HepG2 (cell line): ENCODE data around the gene AAMP. TPM values are rescaled to one million over a fixed set of nuclear protein-coding genes. Genes with fewer than 3 reads are reported as not detected.
A peak's percentile ranks its signal among the peaks of the same experiment; 100 is the strongest.

Experiments used
- ATAC-seq: fragments of 200-7000 bp; cut with Tn5 transposase; 3 replicates; pipeline ENCODE4 v1.9.1; 2020; ENCODE audit warnings: mild to moderate bottlenecking, moderate library complexity
- BruUV-seq: library from RNA; stranded (reverse); fragments of 400-500 nt; replicated peaks from 2 replicates; lab custom pipeline; 2021; lab: Mats Ljungman, UMichigan
- CTCF ChIA-PET: fragments of 300-600 bp; formaldehyde crosslinking; extraction: SDS; loops from one replicate; lab custom pipeline; 2021; ENCODE audit warnings: low total read pairs, inconsistent platforms, low intra/inter-chr PET ratio; lab: Yijun Ruan, JAX
- POLR2A ChIA-PET: fragments of 350-600 bp; sonication (Branson Sonifier 250); formaldehyde crosslinking; loops from one replicate; lab custom pipeline; 2020; ENCODE audit warnings: antibody characterized with exemption, inconsistent platforms; lab: Yijun Ruan, JAX
- DNase-seq: peaks from one replicate; pipeline ENCODE4 v3.0.0-alpha.2; 2015; ENCODE audit warnings: low spot score
- FAIRE-seq: peaks from 3 replicates; lab custom pipeline; 2011; peaks lifted over from hg19 to GRCh38; lab: Jason Lieb, UNC
- H2AFZ ChIP-seq: one replicate; pipeline ENCODE4 v1.6.1; 2011; ENCODE audit warnings: low read length, inconsistent platforms
- H3K27ac ChIP-seq: fragments of 300-600 bp; 3 replicates; pipeline ENCODE4 v1.8.0; 2011; ENCODE audit warnings: mixed run types, mild to moderate bottlenecking, mixed read lengths, low read length, inconsistent platforms; ENCODE audit not compliant: insufficient read depth; ENCODE audit errors: extremely low read length
- H3K27me3 ChIP-seq, 2 experiments: fragments of 200-600 bp in 1 of 2; 2 replicates in 1 of 2; 3 replicates in 1 of 2; pipeline versions ENCODE4 v1.6.0 to v1.8.0; 2011; ENCODE audit warnings: low read length in 2 of 2, mild to moderate bottlenecking in 2 of 2, moderate library complexity in 2 of 2, inconsistent platforms in 1 of 2; ENCODE audit not compliant: insufficient read depth in 2 of 2, control insufficient read depth in 1 of 2
- H3K36me3 ChIP-seq, 2 experiments: fragments of 200-600 bp in 1 of 2; replicated peaks in 1 of 2; 2 replicates in 1 of 2; 3 replicates in 1 of 2; pipeline versions ENCODE4 v1.5.1 to v1.8.0; 2011; ENCODE audit warnings: low read length in 2 of 2, inconsistent platforms in 1 of 2; ENCODE audit not compliant: insufficient read depth in 2 of 2, control insufficient read depth in 1 of 2
- H3K4me1 ChIP-seq: 2 replicates; pipeline ENCODE4 v1.5.1; 2012; ENCODE audit warnings: low read length, inconsistent platforms; ENCODE audit not compliant: insufficient read depth
- H3K4me2 ChIP-seq: 2 replicates; pipeline ENCODE4 v1.6.0; 2011; ENCODE audit warnings: low read depth, low read length, inconsistent platforms
- H3K4me3 ChIP-seq, 3 experiments: fragments of 200-600 bp in 1 of 3; sonication (generic), shearing (Covaris generic) in 1 of 3; replicated peaks in 1 of 3; 2 replicates each; pipeline ENCODE4 v1.5.1; 2011 to 2016; ENCODE audit warnings: low read length in 3 of 3, inconsistent platforms in 2 of 3, low read depth in 2 of 3, mild to moderate bottlenecking in 2 of 3, control low read depth in 1 of 3, mixed read lengths in 1 of 3; ENCODE audit not compliant: insufficient read depth in 1 of 3
- H3K79me2 ChIP-seq: one replicate; pipeline ENCODE4 v1.6.1; 2011; ENCODE audit warnings: low read length, inconsistent platforms; ENCODE audit not compliant: insufficient read depth
- H3K9ac ChIP-seq: 2 replicates; pipeline ENCODE4 v1.6.0; 2011; ENCODE audit warnings: mild to moderate bottlenecking, low read depth, low read length, inconsistent platforms; ENCODE audit not compliant: insufficient read depth
- H3K9me3 ChIP-seq: 2 replicates; pipeline ENCODE4 v1.5.1; 2012; ENCODE audit warnings: mild to moderate bottlenecking, low read length
- H4K20me1 ChIP-seq: 2 replicates; pipeline ENCODE4 v1.6.0; 2011; ENCODE audit warnings: inconsistent platforms, mild to moderate bottlenecking, low read length, moderate library complexity; ENCODE audit not compliant: insufficient read depth
- ASH2L ChIP-seq: fragments of 300-600, 200-600 bp; sonication (generic); IDR thresholded peaks from 2 replicates; pipeline ENCODE4 v1.7.0; 2017; ENCODE audit warnings: low read depth, mild to moderate bottlenecking, moderate library complexity, mixed read lengths, low read length; ENCODE audit not compliant: insufficient read length
- ERF ChIP-seq: IDR thresholded peaks from 2 replicates; pipeline ENCODE4 v1.6.1; 2018; ENCODE audit warnings: missing biosample characterization, missing genetic modification reagents
- FOXA1 ChIP-seq, 2 experiments: fragments of 450-650 bp in 1 of 2; sonication (generic) in 1 of 2; formaldehyde crosslinking in 1 of 2; IDR thresholded peaks; 2 replicates each; pipeline versions ENCODE4 v1.4.0 to v1.6.1; 2016 to 2020; ENCODE audit warnings: missing genetic modification reagents in 1 of 2
- HOXA3 ChIP-seq: sonication (generic); formaldehyde crosslinking; IDR thresholded peaks from 2 replicates; pipeline ENCODE4 v1.5.0; 2020; ENCODE audit warnings: missing genetic modification reagents
- LCORL ChIP-seq, 2 experiments: fragments of 450-650 bp in 1 of 2; sonication (generic) in 1 of 2; formaldehyde crosslinking in 1 of 2; IDR thresholded peaks; 2 replicates each; pipeline versions ENCODE4 v1.5.0 to v1.6.1; 2017 to 2020; ENCODE audit warnings: antibody characterized with exemption in 1 of 2, missing genetic modification reagents in 1 of 2
- SP5 ChIP-seq: IDR thresholded peaks from 2 replicates; pipeline ENCODE4 v1.6.1; 2016; ENCODE audit warnings: low read depth, borderline replicate concordance
- STAG1 ChIP-seq: sonication (generic); formaldehyde crosslinking; IDR thresholded peaks from 2 replicates; pipeline ENCODE4 v1.4.0; 2020; ENCODE audit warnings: missing genetic modification reagents
- ZBTB7A ChIP-seq: sonication (generic); formaldehyde crosslinking; IDR thresholded peaks from 2 replicates; pipeline ENCODE4 v1.8.0; 2022; ENCODE audit warnings: mild to moderate bottlenecking, missing genetic modification reagents
- ZFP37 ChIP-seq: sonication (generic); formaldehyde crosslinking; IDR thresholded peaks from 2 replicates; pipeline ENCODE4 v1.4.0; 2020; ENCODE audit warnings: missing genetic modification reagents, borderline replicate concordance
- ZKSCAN8 ChIP-seq: IDR thresholded peaks from 2 replicates; pipeline ENCODE4 v1.6.1; 2016; ENCODE audit warnings: borderline replicate concordance, missing genetic modification reagents, missing compliant biosample characterization
- ZNF567 ChIP-seq: sonication (generic); formaldehyde crosslinking; IDR thresholded peaks from 2 replicates; pipeline ENCODE4 v1.8.1; 2023; ENCODE audit warnings: mild to moderate bottlenecking, missing genetic modification reagents, borderline replicate concordance
- ZNF597 ChIP-seq: sonication (generic); formaldehyde crosslinking; IDR thresholded peaks from 2 replicates; pipeline ENCODE4 v1.5.0; 2020; ENCODE audit warnings: missing genetic modification reagents
- ZNF75D ChIP-seq: sonication (generic); formaldehyde crosslinking; IDR thresholded peaks from 2 replicates; pipeline ENCODE4 v1.8.1; 2023; ENCODE audit warnings: missing genetic modification reagents, mild to moderate bottlenecking, borderline replicate concordance
- ZNF780A ChIP-seq: sonication (generic); formaldehyde crosslinking; IDR thresholded peaks from 2 replicates; pipeline ENCODE4 v1.8.0; 2022; ENCODE audit warnings: mild to moderate bottlenecking, missing genetic modification reagents, moderate library complexity
- ZNF883 ChIP-seq: sonication (generic); formaldehyde crosslinking; IDR thresholded peaks from 2 replicates; pipeline ENCODE4 v1.5.1; 2020; ENCODE audit warnings: mild to moderate bottlenecking, missing genetic modification reagents; ENCODE audit errors: not compliant biosample characterization
- whole genome bisulfite sequencing: methylation state at CpG from one replicate; pipeline ENCODE4 v1.1.6; 2017; ENCODE audit warnings: low lambda C conversion rate; 5-methylcytosine and 5-hydroxymethylcytosine counted together
- in situ Hi-C: cut with HindIII; loops from 2 replicates; pipeline ENCODE4 v1.10.0; 2017; ENCODE audit warnings: low pct_unique_long_range_greater_than_20kb; ENCODE audit not compliant: extremely low pct_ligation_motif_present
- intact Hi-C: fragments of 100-400 bp; cut with micrococcal nuclease; formaldehyde crosslinking; loops from one replicate; pipeline ENCODE4 v1.10.0; 2022; ENCODE audit not compliant: unreplicated experiment
- polyA plus RNA-seq, 8 experiments: library from polyadenylated mRNA; depleted of rRNA in 3 of 8; stranded (reverse) in 7 of 8; unstranded in 1 of 8; fragments of >200 nt; fragmentation: Illumina TruSeq in 4 of 8; extraction: Trizol in 4 of 8; gene quantifications; 2 replicates each; pipeline versions ENCODE4 v1.2.1 to v1.2.3, GENCODE V29; 2011 to 2016; ENCODE audit warnings: low read depth in 4 of 8, missing spikeins in 1 of 8, mixed read lengths in 1 of 8; ENCODE audit not compliant: insufficient read depth in 1 of 8
- total RNA-seq, 5 experiments: library from RNA; depleted of rRNA; stranded (reverse); fragments of >200 nt; fragmentation: Illumina TruSeq; extraction: Trizol; gene quantifications; 2 replicates each; pipeline ENCODE4 v1.2.3, GENCODE V29; 2016; ENCODE audit warnings: low read depth in 1 of 5
- TF ChIP-seq, protein P1 (sequence below): sonication (generic); formaldehyde crosslinking; IDR thresholded peaks from 2 replicates; pipeline ENCODE4 v1.5.0; 2020; ENCODE audit warnings: mild to moderate bottlenecking, missing genetic modification reagents
- TF ChIP-seq, protein P2 (sequence below): IDR thresholded peaks from 2 replicates; pipeline ENCODE4 v1.6.1; 2016; ENCODE audit warnings: mild to moderate bottlenecking

The AAMP gene
- total and polyA plus RNA-seq, 2 of the 13 experiments (the other 11 are each of a cell fraction or from before 2014, with no cell fraction given): 110 to 186 TPM

DNA sequence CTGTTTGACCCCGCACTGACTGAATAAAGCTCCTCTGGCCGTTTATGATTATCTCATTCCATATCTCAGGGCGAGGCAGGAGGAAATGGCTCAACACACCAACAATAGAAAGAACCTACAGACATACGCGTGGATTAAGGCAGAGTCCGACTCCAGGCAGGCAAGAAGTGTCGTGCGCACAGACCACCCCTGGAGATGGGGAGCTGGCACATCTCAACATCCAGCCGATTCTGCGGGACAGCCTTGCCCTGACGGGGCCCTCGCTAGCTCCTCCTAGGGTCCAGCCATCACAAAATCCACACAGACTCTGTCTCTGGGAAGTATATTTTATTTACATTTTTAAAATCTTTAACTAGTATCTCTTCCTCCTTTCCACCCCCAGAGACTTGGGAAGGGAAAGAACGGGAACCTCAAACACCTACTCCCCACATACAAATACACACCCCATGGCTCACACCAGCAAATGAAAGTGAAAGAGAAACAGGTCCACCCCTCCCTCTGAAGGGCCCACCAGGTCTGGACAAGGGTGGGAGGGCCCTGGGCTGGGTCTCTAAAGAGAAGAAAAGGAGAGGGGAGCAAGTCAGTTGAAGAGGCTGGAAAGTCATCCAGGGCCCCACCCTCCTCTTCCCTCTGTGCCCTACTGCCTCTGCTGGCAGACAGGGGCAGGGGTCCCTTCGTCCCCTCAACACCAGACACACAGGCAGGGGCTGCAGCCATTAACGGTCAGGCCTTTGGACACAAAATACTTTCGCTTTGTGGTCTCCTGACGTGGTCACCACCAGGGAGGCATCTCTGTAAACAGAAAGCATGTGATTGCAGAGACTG is 5.9 kb downstream of the AAMP start:
- Histone ChIP-seq H3K27ac (peak overlapping the region; percentile 56), H2AFZ (no peak overlapping the region), H3K36me3 (peaks cover 19 to 40% of the 10 kb centered on the region in 2 experiments), H3K27me3 (no peaks in the 10 kb centered on the region), H3K79me2 (peaks cover under 1% of the 10 kb centered on the region), H3K9me3 (no peaks in the 10 kb centered on the region), H3K9ac (peak overlapping the region; percentile 25; the same call in 1 of the 2 replicates), H3K4me3 (peak overlapping the region in 1 of 3 experiments; percentile 22; a peak in 2 of 6 replicates), H3K4me1 (peaks cover 77% of the 10 kb centered on the region), H4K20me1 (no peaks in the 10 kb centered on the region), H3K4me2 (peak overlapping the region; percentile 52)
- DNase-seq (no peak), ATAC-seq (no peak; the same call in 2 of the 3 replicates), FAIRE-seq (no peak)
- WGBS: 87% methylated on average over 17 of the region's 17 CpGs
- in situ Hi-C loops (no loop called here), intact Hi-C loops (no loop called here)
- no TSS peak for BruUV-seq
- CTCF ChIA-PET: no interaction called here
- POLR2A ChIA-PET: interaction anchor here (1.3 kb wide), 1 partner anchor 19 kb away, joined by 4 read pairs; no protein-coding TSS in a partner anchor
- TF ChIP-seq ZNF883 (CRISPR knock-in tag) (peak; percentile 21), STAG1 (no peak), ZNF567 (CRISPR knock-in tag) (no peak), LCORL (IDR thresholded peaks at IDR 0.05) (no peak), LCORL (CRISPR knock-in tag; IDR thresholded peaks at IDR 0.05) (no peak), ZNF780A (CRISPR knock-in tag) (no peak), FOXA1 (IDR thresholded peaks at IDR 0.05) (no peak), FOXA1 (CRISPR knock-in tag; IDR thresholded peaks at IDR 0.05) (no peak), SP5 (no peak), ZBTB7A (CRISPR knock-in tag) (0 out of 2 replicates have a peak, but pooled peaks have one; percentile 3), ZNF75D (CRISPR knock-in tag) (peak; percentile 28; the same call in 1 of the 2 replicates), ZFP37 (CRISPR knock-in tag) (no peak), HOXA3 (CRISPR knock-in tag) (no peak), ZKSCAN8 (0 out of 2 replicates have a peak, but pooled peaks have one; percentile 0), ZNF597 (CRISPR knock-in tag) (no peak), ASH2L (no peak), ERF (CRISPR knock-in tag) (no peak)
- TF ChIP-seq, protein P1, sequence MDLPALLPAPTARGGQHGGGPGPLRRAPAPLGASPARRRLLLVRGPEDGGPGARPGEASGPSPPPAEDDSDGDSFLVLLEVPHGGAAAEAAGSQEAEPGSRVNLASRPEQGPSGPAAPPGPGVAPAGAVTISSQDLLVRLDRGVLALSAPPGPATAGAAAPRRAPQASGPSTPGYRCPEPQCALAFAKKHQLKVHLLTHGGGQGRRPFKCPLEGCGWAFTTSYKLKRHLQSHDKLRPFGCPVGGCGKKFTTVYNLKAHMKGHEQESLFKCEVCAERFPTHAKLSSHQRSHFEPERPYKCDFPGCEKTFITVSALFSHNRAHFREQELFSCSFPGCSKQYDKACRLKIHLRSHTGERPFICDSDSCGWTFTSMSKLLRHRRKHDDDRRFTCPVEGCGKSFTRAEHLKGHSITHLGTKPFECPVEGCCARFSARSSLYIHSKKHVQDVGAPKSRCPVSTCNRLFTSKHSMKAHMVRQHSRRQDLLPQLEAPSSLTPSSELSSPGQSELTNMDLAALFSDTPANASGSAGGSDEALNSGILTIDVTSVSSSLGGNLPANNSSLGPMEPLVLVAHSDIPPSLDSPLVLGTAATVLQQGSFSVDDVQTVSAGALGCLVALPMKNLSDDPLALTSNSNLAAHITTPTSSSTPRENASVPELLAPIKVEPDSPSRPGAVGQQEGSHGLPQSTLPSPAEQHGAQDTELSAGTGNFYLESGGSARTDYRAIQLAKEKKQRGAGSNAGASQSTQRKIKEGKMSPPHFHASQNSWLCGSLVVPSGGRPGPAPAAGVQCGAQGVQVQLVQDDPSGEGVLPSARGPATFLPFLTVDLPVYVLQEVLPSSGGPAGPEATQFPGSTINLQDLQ: no peak
- TF ChIP-seq, protein P2, sequence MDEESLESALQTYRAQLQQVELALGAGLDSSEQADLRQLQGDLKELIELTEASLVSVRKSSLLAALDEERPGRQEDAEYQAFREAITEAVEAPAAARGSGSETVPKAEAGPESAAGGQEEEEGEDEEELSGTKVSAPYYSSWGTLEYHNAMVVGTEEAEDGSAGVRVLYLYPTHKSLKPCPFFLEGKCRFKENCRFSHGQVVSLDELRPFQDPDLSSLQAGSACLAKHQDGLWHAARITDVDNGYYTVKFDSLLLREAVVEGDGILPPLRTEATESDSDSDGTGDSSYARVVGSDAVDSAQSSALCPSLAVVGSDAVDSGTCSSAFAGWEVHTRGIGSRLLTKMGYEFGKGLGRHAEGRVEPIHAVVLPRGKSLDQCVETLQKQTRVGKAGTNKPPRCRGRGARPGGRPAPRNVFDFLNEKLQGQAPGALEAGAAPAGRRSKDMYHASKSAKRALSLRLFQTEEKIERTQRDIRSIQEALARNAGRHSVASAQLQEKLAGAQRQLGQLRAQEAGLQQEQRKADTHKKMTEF: no peak
